H1 (cell line): ENCODE measurements around the gene DHDH. TPM values are rescaled to one million over a fixed set of nuclear protein-coding genes. Genes with fewer than 3 reads are reported as not detected.
A peak's percentile ranks its signal among the peaks of the same experiment; 100 is the strongest.

Experiments used
- ATF2 ChIP-seq: IDR thresholded peaks from 2 replicates; pipeline ENCODE4 v1.6.1; 2012; ENCODE audit warnings: low read length, inconsistent platforms
- BACH1 ChIP-seq: IDR thresholded peaks from 2 replicates; pipeline ENCODE4 v1.6.1; 2012; ENCODE audit warnings: low read length, improper control_type of control experiment
- CREB1 ChIP-seq: IDR thresholded peaks from 2 replicates; pipeline ENCODE4 v1.6.1; 2012; ENCODE audit warnings: inconsistent platforms
- CTBP2 ChIP-seq: IDR thresholded peaks from 2 replicates; pipeline ENCODE4 v1.7.0; 2011; ENCODE audit warnings: borderline replicate concordance, mild to moderate bottlenecking, moderate library complexity, mixed read lengths, low read length; ENCODE audit not compliant: insufficient read depth, insufficient read length
- EGR1 ChIP-seq: IDR thresholded peaks from 2 replicates; pipeline ENCODE4 v1.6.1; 2011; ENCODE audit warnings: low read depth, low read length, borderline replicate concordance
- EZH2 ChIP-seq: fragments of 200-600 bp; sonication (generic); IDR thresholded peaks from 2 replicates; pipeline ENCODE4 v1.7.1; 2012; ENCODE audit warnings: low read depth, mild to moderate bottlenecking, moderate library complexity, low read length, inconsistent platforms; ENCODE audit not compliant: severe bottlenecking
- KDM4A ChIP-seq: IDR thresholded peaks from one replicate; pipeline ENCODE4 v1.7.1; 2012; ENCODE audit warnings: low read depth, mild to moderate bottlenecking, moderate library complexity, low read length, inconsistent platforms; ENCODE audit not compliant: severe bottlenecking
- MAX ChIP-seq: IDR thresholded peaks from 2 replicates; pipeline ENCODE4 v1.6.1; 2012; ENCODE audit warnings: inconsistent platforms
- NANOG ChIP-seq: IDR thresholded peaks from 2 replicates; pipeline ENCODE4 v1.6.1; 2011; ENCODE audit warnings: low read length, low read depth, mild to moderate bottlenecking, inconsistent platforms; ENCODE audit not compliant: insufficient read depth, poor library complexity, severe bottlenecking
- PHF8 ChIP-seq: fragments of 200-600 bp; sonication (generic); conservative IDR thresholded peaks from 2 replicates; pipeline ENCODE4 v1.7.1; 2012; ENCODE audit warnings: low read depth, mild to moderate bottlenecking, inconsistent platforms, low read length, moderate library complexity
- POLR2A ChIP-seq, 2 experiments: IDR thresholded peaks; 1 replicate in 1 of 2; 2 replicates in 1 of 2; pipeline ENCODE4 v1.6.1; 2011; ENCODE audit warnings: low read depth in 2 of 2, low read length in 2 of 2, mild to moderate bottlenecking in 2 of 2; ENCODE audit errors: control extremely low read depth in 1 of 2
- RFX5 ChIP-seq: IDR thresholded peaks from 2 replicates; pipeline ENCODE4 v1.6.1; 2011; ENCODE audit warnings: low read depth, low read length, improper control_type of control experiment, borderline replicate concordance
- SP1 ChIP-seq: IDR thresholded peaks from 2 replicates; pipeline ENCODE4 v1.6.1; 2011; ENCODE audit warnings: low read depth, low read length
- SRF ChIP-seq: IDR thresholded peaks from 2 replicates; pipeline ENCODE4 v1.6.1; 2011; ENCODE audit warnings: mild to moderate bottlenecking, low read depth, low read length, moderate library complexity
- TBP ChIP-seq: IDR thresholded peaks from 2 replicates; pipeline ENCODE4 v1.6.1; 2011; ENCODE audit warnings: low read depth, low read length, improper control_type of control experiment
- YY1 ChIP-seq: IDR thresholded peaks from 2 replicates; pipeline ENCODE4 v1.6.1; 2011; ENCODE audit warnings: low read depth, mild to moderate bottlenecking, low read length
- ZNF274 ChIP-seq: IDR thresholded peaks from 2 replicates; pipeline ENCODE4 v1.7.0; 2012; ENCODE audit warnings: low read length, borderline replicate concordance; ENCODE audit errors: extremely low read depth
- polyA plus RNA-seq, 7 experiments: library from polyadenylated mRNA; depleted of rRNA in 3 of 7; stranded (reverse) in 5 of 7; unstranded in 2 of 7; fragments of >200 nt in 5 of 7; fragments of 200-250 nt in 2 of 7; gene quantifications; 1 replicate in 5 of 7; 2 replicates in 1 of 7; 4 replicates in 1 of 7; pipeline versions ENCODE4 v1.2.1 to v1.2.3, GENCODE V29; 2011 to 2013; ENCODE audit warnings: missing spikeins in 2 of 7, mixed read lengths in 2 of 7
- total RNA-seq: library from RNA; stranded (reverse); fragmentation: NEBNext Ultra II Directional; extraction: Animal tissue kit (Norgen Biotek cat#: 25700); gene quantifications from 2 replicates; pipeline ENCODE4 v1.2.1, GENCODE V29; 2021

DHDH gene
- total and polyA plus RNA-seq, 2 of the 8 experiments (the other 6 are each of a cell fraction or from before 2014, with no cell fraction given) = 2.2 to 2.8 TPM

GRCh38 chr19:48933382-48933932 is at the start of gene DHDH (continued):
- TF ChIP-seq EZH2 (peak; percentile 41), CTBP2 (no peak), TBP (peak; percentile 75; the same call in 1 of the 2 replicates), SRF (no peak), BACH1 (no peak), NANOG (no peak), PHF8 (peak; percentile 42; the same call in 1 of the 2 replicates), KDM4A (peak; percentile 60), MAX (peak; percentile 87), EGR1 (peak; percentile 62; the same call in 1 of the 2 replicates), CREB1 (peak; percentile 14; the same call in 1 of the 2 replicates), POLR2A (IDR thresholded peaks at IDR 0.05; ENCODE audit: control extremely low read depth in 1 of 2, low read depth in 2 of 2, low read length in 2 of 2) (peak in 1 of 2 experiments; percentile 73; a peak in 2 of 3 replicates), RFX5 (no peak), YY1 (peak; percentile 80), SP1 (peak; percentile 63), ATF2 (no peak), ZNF274 (no peak)
